SK-N-SH (cell line): ENCODE results near the gene EBF3. TPM values are rescaled to one million over a fixed set of nuclear protein-coding genes. Genes with fewer than 3 reads are reported as not detected.

Experiments
- CTCF ChIA-PET: fragments of 300-600, 350-600 bp; formaldehyde crosslinking; extraction: SDS; loops from one replicate; lab custom pipeline; 2021; lab: Yijun Ruan, JAX
- POLR2A ChIA-PET: fragments of 350-600 bp; sonication (Branson Sonifier 250); formaldehyde crosslinking; extraction: SDS; loops from one replicate; lab custom pipeline; 2020; ENCODE audit warnings: antibody characterized with exemption, inconsistent platforms; lab: Yijun Ruan, JAX
- DNase-seq: peaks from one replicate; pipeline ENCODE4 v3.0.0; 2012
- H2AFZ ChIP-seq: fragments of 200-600 bp; sonication (generic); 2 replicates; pipeline ENCODE4 v1.8.1; 2016; ENCODE audit warnings: antibody characterized with exemption, mild to moderate bottlenecking, low read depth
- H3F3A ChIP-seq: fragments of 200-600 bp; sonication (generic); replicated peaks from 2 replicates; pipeline ENCODE3; 2016; ENCODE audit warnings: antibody characterized with exemption, mild to moderate bottlenecking; ENCODE audit not compliant: insufficient read depth
- H3K27ac ChIP-seq, 2 experiments: fragments of 200-500 bp in 1 of 2; fragments of 200-600 bp in 1 of 2; sonication (Bioruptor generic) in 1 of 2; sonication (generic), shearing (Covaris generic) in 1 of 2; 2 replicates each; pipeline versions ENCODE4 v1.5.1 to v1.6.1; 2014 to 2016; ENCODE audit warnings: low read depth in 2 of 2, inconsistent platforms in 1 of 2, low read length in 1 of 2, mild to moderate bottlenecking in 1 of 2, mixed read lengths in 1 of 2
- H3K27me3 ChIP-seq: fragments of 200-600 bp; sonication (generic), shearing (Covaris generic); 2 replicates; pipeline ENCODE4 v1.6.1; 2016; ENCODE audit warnings: mixed run types; ENCODE audit not compliant: insufficient read depth
- H3K36me3 ChIP-seq, 2 experiments: fragments of 200-500 bp in 1 of 2; fragments of 200-600 bp in 1 of 2; sonication (Bioruptor generic) in 1 of 2; sonication (generic) in 1 of 2; replicated peaks in 1 of 2; 2 replicates each; pipeline versions ENCODE3 to v1.5.1; 2014 to 2016; ENCODE audit warnings: low read length in 1 of 2, mild to moderate bottlenecking in 1 of 2; ENCODE audit not compliant: insufficient read depth in 2 of 2, control insufficient read depth in 1 of 2
- H3K4me1 ChIP-seq, 2 experiments: fragments of 200-500 bp in 1 of 2; fragments of 200-600 bp in 1 of 2; sonication (Bioruptor generic) in 1 of 2; sonication (generic), shearing (Covaris generic) in 1 of 2; 2 replicates each; pipeline versions ENCODE4 v1.5.1 to v1.6.1; 2014 to 2016; ENCODE audit warnings: low read depth in 1 of 2, low read length in 1 of 2, mixed run types in 1 of 2; ENCODE audit not compliant: insufficient read depth in 2 of 2, control insufficient read depth in 1 of 2
- H3K4me2 ChIP-seq: fragments of 200-600 bp; sonication (generic), shearing (Covaris generic); 2 replicates; pipeline ENCODE4 v1.6.1; 2017; ENCODE audit warnings: mixed run types
- H3K4me3 ChIP-seq, 2 experiments: fragments of 200-500 bp in 1 of 2; fragments of 200-600 bp in 1 of 2; sonication (Bioruptor generic) in 1 of 2; sonication (generic), shearing (Covaris generic) in 1 of 2; 2 replicates each; pipeline versions ENCODE4 v1.5.1 to v1.8.1; 2014 to 2016; ENCODE audit warnings: low read depth in 2 of 2, inconsistent platforms in 1 of 2, low read length in 1 of 2, mild to moderate bottlenecking in 1 of 2, mixed read lengths in 1 of 2, moderate library complexity in 1 of 2
- H3K79me2 ChIP-seq: fragments of 200-600 bp; sonication (generic); 2 replicates; pipeline ENCODE4 v1.8.1; 2017; ENCODE audit warnings: mild to moderate bottlenecking; ENCODE audit not compliant: insufficient read depth
- H3K9ac ChIP-seq: fragments of 200-600 bp; sonication (generic); 2 replicates; pipeline ENCODE4 v1.6.1; 2017; ENCODE audit warnings: mixed run types
- H3K9me2 ChIP-seq: fragments of 200-600 bp; sonication (generic); 2 replicates; pipeline ENCODE4 v1.6.1; 2017; ENCODE audit warnings: mixed run types
- H3K9me3 ChIP-seq: fragments of 200-600 bp; sonication (generic); 2 replicates; pipeline ENCODE4 v1.6.1; 2017; ENCODE audit warnings: mixed run types, mild to moderate bottlenecking, moderate library complexity
- H4K20me1 ChIP-seq: fragments of 200-600 bp; sonication (generic); 2 replicates; pipeline ENCODE4 v1.6.1; 2017; ENCODE audit warnings: mild to moderate bottlenecking, mixed run types; ENCODE audit not compliant: insufficient read depth
- CHD2 ChIP-seq: fragments of 150-350 bp; IDR thresholded peaks from 2 replicates; pipeline ENCODE4 v1.6.1; 2018; ENCODE audit warnings: low read length; ENCODE audit not compliant: partially characterized antibody
- MXI1 ChIP-seq: IDR thresholded peaks from 2 replicates; pipeline ENCODE4 v1.6.1; 2012; ENCODE audit warnings: mild to moderate bottlenecking, low read depth, low read length, improper control_type of control experiment
- RAD21 ChIP-seq: IDR thresholded peaks from 2 replicates; pipeline ENCODE4 v1.6.1; 2012; ENCODE audit warnings: mild to moderate bottlenecking, low read length
- RCOR1 ChIP-seq: fragments of 150-350 bp; IDR thresholded peaks from 2 replicates; pipeline ENCODE4 v1.6.1; 2017; ENCODE audit warnings: antibody characterized with exemption, low read length
- RXRA ChIP-seq: IDR thresholded peaks from 2 replicates; pipeline ENCODE4 v1.4.0; 2012; ENCODE audit warnings: low read depth, mild to moderate bottlenecking, borderline replicate concordance
- SIN3A ChIP-seq: IDR thresholded peaks from 2 replicates; pipeline ENCODE4 v1.6.1; 2012; ENCODE audit warnings: low read depth, mild to moderate bottlenecking, low read length, moderate library complexity, borderline replicate concordance
- TAF1 ChIP-seq: IDR thresholded peaks from 2 replicates; pipeline ENCODE4 v1.6.1; 2012; ENCODE audit warnings: low read depth, mild to moderate bottlenecking, low read length, moderate library complexity, borderline replicate concordance
- WGBS: methylation state at CpG from one replicate; pipeline ENCODE4 v1.1.6; 2017; ENCODE audit warnings: low lambda C conversion rate; 5-methylcytosine and 5-hydroxymethylcytosine counted together
- polyA plus RNA-seq, 3 experiments: library from polyadenylated mRNA; depleted of rRNA; stranded (reverse); fragments of >200 nt; gene quantifications; 2 replicates each; pipeline ENCODE4 v1.2.3, GENCODE V29; 2012
- TF ChIP-seq, protein P1 (sequence below): IDR thresholded peaks from 2 replicates; pipeline ENCODE4 v1.4.0; 2012; ENCODE audit warnings: low read depth
- TF ChIP-seq, protein P2 (sequence below): fragments of 150-350 bp; IDR thresholded peaks from 2 replicates; pipeline ENCODE4 v1.6.1; 2016; ENCODE audit warnings: mild to moderate bottlenecking, low read depth, low read length
- TF ChIP-seq, protein P3 (sequence below): fragments of 200-600 bp; sonication (generic); IDR thresholded peaks from 2 replicates; pipeline ENCODE4 v1.6.1; 2017; ENCODE audit warnings: antibody characterized with exemption, mild to moderate bottlenecking, moderate library complexity

Gene EBF3
- polyA plus RNA-seq, 1 of the 3 experiments (the other 2 are of a cell fraction): not detected

DNA sequence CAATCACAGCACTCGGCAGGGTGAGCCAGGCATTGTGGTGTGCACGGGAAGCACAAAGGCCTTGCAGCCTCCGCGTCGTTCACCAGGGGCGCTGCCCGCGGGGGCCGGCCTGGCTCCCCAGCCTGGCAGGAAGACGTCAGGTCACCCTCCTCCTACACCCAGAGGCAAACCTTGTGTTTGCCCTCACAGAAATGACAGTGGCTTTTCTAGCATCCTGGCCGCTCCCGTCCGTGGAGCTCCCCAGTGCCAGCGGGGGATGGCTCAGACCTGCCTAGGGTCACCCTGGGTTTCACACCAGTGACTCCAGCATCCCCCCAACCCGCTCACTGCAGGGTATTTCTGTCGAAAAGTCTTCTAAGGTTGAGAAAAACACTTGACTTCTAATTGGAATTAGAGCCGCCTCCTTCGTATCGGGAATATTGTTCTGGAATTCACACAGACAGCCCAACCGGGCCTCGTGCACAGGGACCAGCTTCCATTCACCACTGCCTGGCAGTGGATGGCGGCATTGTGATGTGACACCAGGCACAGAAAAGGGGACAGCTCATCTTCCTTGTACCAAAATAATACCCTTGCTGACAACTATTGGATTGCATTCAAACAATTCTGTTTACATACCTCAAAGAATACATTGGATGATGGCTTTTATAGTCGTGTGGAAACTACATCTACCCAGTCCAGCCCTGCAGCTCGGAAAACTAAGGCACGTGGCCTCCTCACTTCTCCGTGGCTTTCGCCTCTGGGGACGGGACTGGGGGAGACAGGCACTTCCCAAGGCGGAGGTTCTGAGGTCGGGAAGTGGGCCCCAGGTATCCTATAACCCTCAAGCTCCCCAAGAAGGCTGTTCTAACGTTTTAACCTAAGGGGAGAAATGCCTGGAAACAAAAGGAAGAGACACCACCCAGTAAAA, 109.0 kb downstream of the EBF3 start:
- POLR2A ChIA-PET: no interaction called here
- Histone ChIP-seq H3K9ac (no peak overlapping the region), H3K4me1 (no peaks in the 10 kb centered on the region; a peak in 2 of 4 replicates), H3F3A (no peaks in the 10 kb centered on the region), H3K9me3 (no peaks in the 10 kb centered on the region), H3K27me3 (no peaks in the 10 kb centered on the region), H3K4me2 (no peak overlapping the region), H3K79me2 (no peaks in the 10 kb centered on the region), H3K36me3 (no peaks in the 10 kb centered on the region), H3K9me2 (no peaks in the 10 kb centered on the region), H3K27ac (no peak overlapping the region), H2AFZ (no peak overlapping the region), H3K4me3 (no peak overlapping the region), H4K20me1 (no peaks in the 10 kb centered on the region)
- WGBS: 55% methylated on average over 23 of the region's 31 CpGs
- CTCF ChIA-PET: interaction anchor here (0.6 to 4.4 kb wide), 6 partner anchors 10 to 129 kb away, joined by 3 to 15 read pairs (median 8); no protein-coding TSS in a partner anchor
- TF ChIP-seq, protein P1, sequence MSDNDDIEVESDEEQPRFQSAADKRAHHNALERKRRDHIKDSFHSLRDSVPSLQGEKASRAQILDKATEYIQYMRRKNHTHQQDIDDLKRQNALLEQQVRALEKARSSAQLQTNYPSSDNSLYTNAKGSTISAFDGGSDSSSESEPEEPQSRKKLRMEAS: no peak
- TF ChIP-seq RAD21 (no peak), CHD2 (no peak)
- TF ChIP-seq, protein P2, sequence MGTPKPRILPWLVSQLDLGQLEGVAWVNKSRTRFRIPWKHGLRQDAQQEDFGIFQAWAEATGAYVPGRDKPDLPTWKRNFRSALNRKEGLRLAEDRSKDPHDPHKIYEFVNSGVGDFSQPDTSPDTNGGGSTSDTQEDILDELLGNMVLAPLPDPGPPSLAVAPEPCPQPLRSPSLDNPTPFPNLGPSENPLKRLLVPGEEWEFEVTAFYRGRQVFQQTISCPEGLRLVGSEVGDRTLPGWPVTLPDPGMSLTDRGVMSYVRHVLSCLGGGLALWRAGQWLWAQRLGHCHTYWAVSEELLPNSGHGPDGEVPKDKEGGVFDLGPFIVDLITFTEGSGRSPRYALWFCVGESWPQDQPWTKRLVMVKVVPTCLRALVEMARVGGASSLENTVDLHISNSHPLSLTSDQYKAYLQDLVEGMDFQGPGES: no peak
- no peak for DNase-seq

DNA sequence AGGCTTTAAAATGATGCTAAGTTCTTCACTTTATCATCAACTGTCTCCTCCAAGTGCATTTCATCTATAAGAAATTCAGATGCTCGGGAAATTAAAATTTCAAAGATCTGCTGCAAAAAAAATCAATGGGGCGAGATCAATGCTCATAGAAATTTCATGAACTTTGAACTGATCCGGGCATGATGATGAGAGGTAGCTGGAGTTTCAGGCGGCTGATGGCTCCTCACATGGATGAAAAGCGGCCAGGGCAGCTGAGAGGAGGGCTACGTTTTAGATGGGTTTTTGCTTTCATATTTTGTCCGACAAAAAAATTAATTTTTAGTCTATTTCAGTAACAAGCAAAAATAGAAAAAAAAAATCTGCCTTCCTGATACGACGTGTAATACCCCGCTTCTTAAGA, 109.9 kb downstream of the EBF3 start:
- Histone ChIP-seq H3K4me2 (no peak overlapping the region), H3F3A (no peaks in the 10 kb centered on the region), H3K9me3 (no peaks in the 10 kb centered on the region), H4K20me1 (no peaks in the 10 kb centered on the region), H3K4me1 (no peaks in the 10 kb centered on the region; a peak in 2 of 4 replicates), H3K36me3 (no peaks in the 10 kb centered on the region), H3K4me3 (no peak overlapping the region), H3K9ac (no peak overlapping the region), H3K9me2 (no peaks in the 10 kb centered on the region), H3K27ac (no peak overlapping the region), H2AFZ (no peak overlapping the region), H3K27me3 (no peaks in the 10 kb centered on the region), H3K79me2 (no peaks in the 10 kb centered on the region)
- TF ChIP-seq RXRA: no peak
- TF ChIP-seq, protein P1: no peak
- WGBS: 54% methylated on average over 10 of the region's 10 CpGs
- POLR2A ChIA-PET: no interaction called here
- CTCF ChIA-PET: interaction anchor here (0.7 to 4.4 kb wide), 20 partner anchors 9 to 616 kb away, joined by 3 to 15 read pairs (median 4); no protein-coding TSS in a partner anchor
- DNase-seq: no peak

GRCh38 chr10:129853562-129853903, 110.5 kb downstream of the EBF3 start:
- Histone ChIP-seq H3K9me3 (no peaks in the 10 kb centered on the region), H3F3A (no peaks in the 10 kb centered on the region), H2AFZ (no peak overlapping the region), H3K27ac (no peak overlapping the region), H3K27me3 (no peaks in the 10 kb centered on the region), H3K9ac (no peak overlapping the region), H3K36me3 (no peaks in the 10 kb centered on the region), H3K9me2 (no peaks in the 10 kb centered on the region), H4K20me1 (no peaks in the 10 kb centered on the region), H3K79me2 (no peaks in the 10 kb centered on the region), H3K4me3 (no peak overlapping the region), H3K4me1 (no peaks in the 10 kb centered on the region; a peak in 2 of 4 replicates), H3K4me2 (no peak overlapping the region)
- peak; percentile 48 for DNase-seq
- CTCF ChIA-PET: interaction anchor here (0.5 to 4.4 kb wide), 22 partner anchors 9 to 1334 kb away, joined by 3 to 15 read pairs (median 4); no protein-coding TSS in a partner anchor
- WGBS: 22% methylated on average over 2 of the region's 2 CpGs
- POLR2A ChIA-PET: interaction anchor here (1.0 kb wide), 1 partner anchor 145 kb away, joined by 3 read pairs; no protein-coding TSS in a partner anchor
- TF ChIP-seq, protein P3, sequence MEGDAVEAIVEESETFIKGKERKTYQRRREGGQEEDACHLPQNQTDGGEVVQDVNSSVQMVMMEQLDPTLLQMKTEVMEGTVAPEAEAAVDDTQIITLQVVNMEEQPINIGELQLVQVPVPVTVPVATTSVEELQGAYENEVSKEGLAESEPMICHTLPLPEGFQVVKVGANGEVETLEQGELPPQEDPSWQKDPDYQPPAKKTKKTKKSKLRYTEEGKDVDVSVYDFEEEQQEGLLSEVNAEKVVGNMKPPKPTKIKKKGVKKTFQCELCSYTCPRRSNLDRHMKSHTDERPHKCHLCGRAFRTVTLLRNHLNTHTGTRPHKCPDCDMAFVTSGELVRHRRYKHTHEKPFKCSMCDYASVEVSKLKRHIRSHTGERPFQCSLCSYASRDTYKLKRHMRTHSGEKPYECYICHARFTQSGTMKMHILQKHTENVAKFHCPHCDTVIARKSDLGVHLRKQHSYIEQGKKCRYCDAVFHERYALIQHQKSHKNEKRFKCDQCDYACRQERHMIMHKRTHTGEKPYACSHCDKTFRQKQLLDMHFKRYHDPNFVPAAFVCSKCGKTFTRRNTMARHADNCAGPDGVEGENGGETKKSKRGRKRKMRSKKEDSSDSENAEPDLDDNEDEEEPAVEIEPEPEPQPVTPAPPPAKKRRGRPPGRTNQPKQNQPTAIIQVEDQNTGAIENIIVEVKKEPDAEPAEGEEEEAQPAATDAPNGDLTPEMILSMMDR: no peak
- no peak for TF ChIP-seq MXI1
- TF ChIP-seq, protein P1: no peak
- no peak for TF ChIP-seq TAF1
- TF ChIP-seq SIN3A: no peak
- TF ChIP-seq RCOR1: no peak
- TF ChIP-seq RAD21: peak; percentile 42; the same call in 1 of the 2 replicates
- no peak for TF ChIP-seq CHD2
